ENCODE data around the gene PER3.

Gene PER3

DNA sequence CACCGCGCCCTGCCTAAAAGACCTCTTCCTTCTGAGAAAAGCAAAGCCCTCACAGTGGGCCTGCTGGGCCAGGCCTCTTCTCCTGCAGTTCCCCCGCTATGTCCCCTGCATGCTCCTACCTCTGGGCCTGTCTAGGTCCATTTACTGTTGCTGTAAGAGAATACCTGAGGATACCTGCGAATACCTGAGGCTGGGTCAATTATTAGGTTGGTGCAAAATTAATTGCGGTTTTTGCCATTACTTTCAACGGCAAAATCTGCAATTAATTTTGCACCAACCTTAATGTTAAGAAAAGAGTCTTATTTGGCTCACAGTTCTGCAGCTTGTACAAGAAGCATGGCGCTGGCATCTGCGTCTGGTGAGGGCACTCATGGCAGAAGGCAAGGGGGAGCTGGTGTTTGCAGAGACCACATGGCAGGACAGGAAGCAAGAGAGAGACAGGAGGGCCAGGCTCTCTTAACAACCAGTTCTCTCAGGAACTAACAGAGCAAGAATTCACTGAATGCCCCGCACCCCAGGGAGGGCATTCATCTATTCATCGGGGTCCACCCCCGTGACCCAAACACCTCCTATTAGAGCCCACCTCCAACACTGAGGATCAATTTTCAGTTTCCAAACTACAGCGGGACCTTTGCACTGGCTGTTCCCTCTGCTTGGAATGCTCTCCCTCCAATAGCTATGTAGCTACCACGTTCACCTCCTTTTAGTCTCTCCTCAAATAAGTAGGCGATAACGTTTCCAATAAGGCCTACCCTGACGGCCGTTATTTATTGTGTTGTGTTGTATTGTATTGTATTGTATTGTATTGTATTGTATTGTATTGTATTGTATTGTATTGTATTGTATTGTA, 78.3 kb downstream of the PER3 start:
- CTCF ChIA-PET = interaction anchor here (0.6 kb wide), 1 partner anchor 51 kb away, joined by 3 read pairs; no protein-coding TSS in a partner anchor
- no peak for TF ChIP-seq ZNF184 (tag by site-specific recombination; IDR thresholded peaks at IDR 0.05)
- peak; percentile 50 for TF ChIP-seq ZNF623 (tag by site-specific recombination; IDR thresholded peaks at IDR 0.05)
- Histone ChIP-seq H3K27ac (ENCODE audit: extremely low read depth, low read depth, low read length) (no peak overlapping the region), H3K36me3 (ENCODE audit: control insufficient read depth in 2 of 2, insufficient read depth in 1 of 2, low read length in 2 of 2) (no peaks in the 10 kb centered on the region), H3K9me3 (ENCODE audit: control insufficient read depth, insufficient read depth, low read depth, low read length) (no peaks in the 10 kb centered on the region), H3K4me1 (ENCODE audit: control insufficient read depth, insufficient read depth, low read length) (no peaks in the 10 kb centered on the region), H3K4me3 (ENCODE audit: low read depth, low read length) (no peak overlapping the region)
- POLR2A ChIA-PET = no interaction called here

GRCh38 chr1:7863756-7864328, 79.8 kb downstream of the PER3 start:
- ChIA-PET CTCF (no interaction called here), POLR2A (no interaction called here)
- Histone ChIP-seq H3K4me3 (ENCODE audit: low read depth, low read length) (no peak overlapping the region), H3K9me3 (ENCODE audit: control insufficient read depth, insufficient read depth, low read depth, low read length) (no peaks in the 10 kb centered on the region), H3K36me3 (ENCODE audit: control insufficient read depth in 2 of 2, insufficient read depth in 1 of 2, low read length in 2 of 2) (no peaks in the 10 kb centered on the region), H3K27ac (ENCODE audit: extremely low read depth, low read depth, low read length) (no peak overlapping the region), H3K4me1 (ENCODE audit: control insufficient read depth, insufficient read depth, low read length) (no peaks in the 10 kb centered on the region)
- no peak for TF ChIP-seq GLI4 (tag by site-specific recombination; IDR thresholded peaks at IDR 0.05)
- TF ChIP-seq, protein P1, sequence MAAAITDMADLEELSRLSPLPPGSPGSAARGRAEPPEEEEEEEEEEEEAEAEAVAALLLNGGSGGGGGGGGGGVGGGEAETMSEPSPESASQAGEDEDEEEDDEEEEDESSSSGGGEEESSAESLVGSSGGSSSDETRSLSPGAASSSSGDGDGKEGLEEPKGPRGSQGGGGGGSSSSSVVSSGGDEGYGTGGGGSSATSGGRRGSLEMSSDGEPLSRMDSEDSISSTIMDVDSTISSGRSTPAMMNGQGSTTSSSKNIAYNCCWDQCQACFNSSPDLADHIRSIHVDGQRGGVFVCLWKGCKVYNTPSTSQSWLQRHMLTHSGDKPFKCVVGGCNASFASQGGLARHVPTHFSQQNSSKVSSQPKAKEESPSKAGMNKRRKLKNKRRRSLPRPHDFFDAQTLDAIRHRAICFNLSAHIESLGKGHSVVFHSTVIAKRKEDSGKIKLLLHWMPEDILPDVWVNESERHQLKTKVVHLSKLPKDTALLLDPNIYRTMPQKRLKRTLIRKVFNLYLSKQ (tag by site-specific recombination; IDR thresholded peaks at IDR 0.05; ENCODE audit: borderline replicate concordance) = no peak
- no peak for TF ChIP-seq SP7 (tag by site-specific recombination; IDR thresholded peaks at IDR 0.05)
- TF ChIP-seq, protein P2, sequence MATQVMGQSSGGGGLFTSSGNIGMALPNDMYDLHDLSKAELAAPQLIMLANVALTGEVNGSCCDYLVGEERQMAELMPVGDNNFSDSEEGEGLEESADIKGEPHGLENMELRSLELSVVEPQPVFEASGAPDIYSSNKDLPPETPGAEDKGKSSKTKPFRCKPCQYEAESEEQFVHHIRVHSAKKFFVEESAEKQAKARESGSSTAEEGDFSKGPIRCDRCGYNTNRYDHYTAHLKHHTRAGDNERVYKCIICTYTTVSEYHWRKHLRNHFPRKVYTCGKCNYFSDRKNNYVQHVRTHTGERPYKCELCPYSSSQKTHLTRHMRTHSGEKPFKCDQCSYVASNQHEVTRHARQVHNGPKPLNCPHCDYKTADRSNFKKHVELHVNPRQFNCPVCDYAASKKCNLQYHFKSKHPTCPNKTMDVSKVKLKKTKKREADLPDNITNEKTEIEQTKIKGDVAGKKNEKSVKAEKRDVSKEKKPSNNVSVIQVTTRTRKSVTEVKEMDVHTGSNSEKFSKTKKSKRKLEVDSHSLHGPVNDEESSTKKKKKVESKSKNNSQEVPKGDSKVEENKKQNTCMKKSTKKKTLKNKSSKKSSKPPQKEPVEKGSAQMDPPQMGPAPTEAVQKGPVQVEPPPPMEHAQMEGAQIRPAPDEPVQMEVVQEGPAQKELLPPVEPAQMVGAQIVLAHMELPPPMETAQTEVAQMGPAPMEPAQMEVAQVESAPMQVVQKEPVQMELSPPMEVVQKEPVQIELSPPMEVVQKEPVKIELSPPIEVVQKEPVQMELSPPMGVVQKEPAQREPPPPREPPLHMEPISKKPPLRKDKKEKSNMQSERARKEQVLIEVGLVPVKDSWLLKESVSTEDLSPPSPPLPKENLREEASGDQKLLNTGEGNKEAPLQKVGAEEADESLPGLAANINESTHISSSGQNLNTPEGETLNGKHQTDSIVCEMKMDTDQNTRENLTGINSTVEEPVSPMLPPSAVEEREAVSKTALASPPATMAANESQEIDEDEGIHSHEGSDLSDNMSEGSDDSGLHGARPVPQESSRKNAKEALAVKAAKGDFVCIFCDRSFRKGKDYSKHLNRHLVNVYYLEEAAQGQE (tag by site-specific recombination; IDR thresholded peaks at IDR 0.05) = peak; percentile 56; the same call in 1 of the 2 replicates
- no peak for TF ChIP-seq TRIM28 (IDR thresholded peaks at IDR 0.05; ENCODE audit: borderline replicate concordance, low read length)
- TF ChIP-seq ZNF16 (tag by site-specific recombination; IDR thresholded peaks at IDR 0.05; ENCODE audit: low read depth) = no peak
- no peak for TF ChIP-seq ZNF596 (tag by site-specific recombination; IDR thresholded peaks at IDR 0.05)

- Histone ChIP-seq H3K36me3 (ENCODE audit: control insufficient read depth in 2 of 2, insufficient read depth in 1 of 2, low read length in 2 of 2) (no peaks in the 10 kb centered on the region), H3K9me3 (ENCODE audit: control insufficient read depth, insufficient read depth, low read depth, low read length) (no peaks in the 10 kb centered on the region), H3K27ac (ENCODE audit: extremely low read depth, low read depth, low read length) (no peak overlapping the region), H3K4me1 (ENCODE audit: control insufficient read depth, insufficient read depth, low read length) (no peaks in the 10 kb centered on the region), H3K4me3 (ENCODE audit: low read depth, low read length) (no peak overlapping the region)
- TF ChIP-seq ZNF658 (tag by site-specific recombination; IDR thresholded peaks at IDR 0.05) (no peak), ZNF560 (tag by site-specific recombination; IDR thresholded peaks at IDR 0.05; ENCODE audit: borderline replicate concordance) (no peak), ZFP37 (tag by site-specific recombination; IDR thresholded peaks at IDR 0.05) (no peak)
- TF ChIP-seq, protein P3, sequence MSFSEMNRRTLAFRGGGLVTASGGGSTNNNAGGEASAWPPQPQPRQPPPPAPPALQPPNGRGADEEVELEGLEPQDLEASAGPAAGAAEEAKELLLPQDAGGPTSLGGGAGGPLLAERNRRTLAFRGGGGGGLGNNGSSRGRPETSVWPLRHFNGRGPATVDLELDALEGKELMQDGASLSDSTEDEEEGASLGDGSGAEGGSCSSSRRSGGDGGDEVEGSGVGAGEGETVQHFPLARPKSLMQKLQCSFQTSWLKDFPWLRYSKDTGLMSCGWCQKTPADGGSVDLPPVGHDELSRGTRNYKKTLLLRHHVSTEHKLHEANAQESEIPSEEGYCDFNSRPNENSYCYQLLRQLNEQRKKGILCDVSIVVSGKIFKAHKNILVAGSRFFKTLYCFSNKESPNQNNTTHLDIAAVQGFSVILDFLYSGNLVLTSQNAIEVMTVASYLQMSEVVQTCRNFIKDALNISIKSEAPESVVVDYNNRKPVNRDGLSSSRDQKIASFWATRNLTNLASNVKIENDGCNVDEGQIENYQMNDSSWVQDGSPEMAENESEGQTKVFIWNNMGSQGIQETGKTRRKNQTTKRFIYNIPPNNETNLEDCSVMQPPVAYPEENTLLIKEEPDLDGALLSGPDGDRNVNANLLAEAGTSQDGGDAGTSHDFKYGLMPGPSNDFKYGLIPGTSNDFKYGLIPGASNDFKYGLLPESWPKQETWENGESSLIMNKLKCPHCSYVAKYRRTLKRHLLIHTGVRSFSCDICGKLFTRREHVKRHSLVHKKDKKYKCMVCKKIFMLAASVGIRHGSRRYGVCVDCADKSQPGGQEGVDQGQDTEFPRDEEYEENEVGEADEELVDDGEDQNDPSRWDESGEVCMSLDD (tag by site-specific recombination; IDR thresholded peaks at IDR 0.05) = no peak
- TF ChIP-seq, protein P4, sequence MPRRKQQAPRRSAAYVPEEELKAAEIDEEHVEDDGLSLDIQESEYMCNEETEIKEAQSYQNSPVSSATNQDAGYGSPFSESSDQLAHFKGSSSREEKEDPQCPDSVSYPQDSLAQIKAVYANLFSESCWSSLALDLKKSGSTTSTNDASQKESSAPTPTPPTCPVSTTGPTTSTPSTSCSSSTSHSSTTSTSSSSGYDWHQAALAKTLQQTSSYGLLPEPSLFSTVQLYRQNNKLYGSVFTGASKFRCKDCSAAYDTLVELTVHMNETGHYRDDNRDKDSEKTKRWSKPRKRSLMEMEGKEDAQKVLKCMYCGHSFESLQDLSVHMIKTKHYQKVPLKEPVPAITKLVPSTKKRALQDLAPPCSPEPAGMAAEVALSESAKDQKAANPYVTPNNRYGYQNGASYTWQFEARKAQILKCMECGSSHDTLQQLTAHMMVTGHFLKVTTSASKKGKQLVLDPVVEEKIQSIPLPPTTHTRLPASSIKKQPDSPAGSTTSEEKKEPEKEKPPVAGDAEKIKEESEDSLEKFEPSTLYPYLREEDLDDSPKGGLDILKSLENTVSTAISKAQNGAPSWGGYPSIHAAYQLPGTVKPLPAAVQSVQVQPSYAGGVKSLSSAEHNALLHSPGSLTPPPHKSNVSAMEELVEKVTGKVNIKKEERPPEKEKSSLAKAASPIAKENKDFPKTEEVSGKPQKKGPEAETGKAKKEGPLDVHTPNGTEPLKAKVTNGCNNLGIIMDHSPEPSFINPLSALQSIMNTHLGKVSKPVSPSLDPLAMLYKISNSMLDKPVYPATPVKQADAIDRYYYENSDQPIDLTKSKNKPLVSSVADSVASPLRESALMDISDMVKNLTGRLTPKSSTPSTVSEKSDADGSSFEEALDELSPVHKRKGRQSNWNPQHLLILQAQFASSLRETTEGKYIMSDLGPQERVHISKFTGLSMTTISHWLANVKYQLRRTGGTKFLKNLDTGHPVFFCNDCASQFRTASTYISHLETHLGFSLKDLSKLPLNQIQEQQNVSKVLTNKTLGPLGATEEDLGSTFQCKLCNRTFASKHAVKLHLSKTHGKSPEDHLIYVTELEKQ (tag by site-specific recombination; IDR thresholded peaks at IDR 0.05; ENCODE audit: borderline replicate concordance) = no peak
- CTCF ChIA-PET = interaction anchor here (0.6 to 1.5 kb wide), 2 partner anchors 16 to 1000 kb away, joined by 3 read pairs; no protein-coding TSS in a partner anchor
- POLR2A ChIA-PET = no interaction called here
Observed at GRCh38 chr1:7865978-7866377, 81.9 kb downstream of the PER3 start.

Data from HEK293 (cell line).